ENCODE results near the gene TRABD2B.

Gene TRABD2B

GRCh38 chr1:47793563-47793962, 203.6 kb downstream of the TRABD2B start:
- Histone ChIP-seq H3K4me3 (ENCODE audit: low read length) (no peak overlapping the region), H3K4me1 (ENCODE audit: control insufficient read depth, insufficient read depth, low read length) (no peaks in the 10 kb centered on the region), H3K9ac (ENCODE audit: low read length) (no peak overlapping the region), H3K27me3 (replicated peaks; ENCODE audit: control insufficient read depth, insufficient read depth, low read length) (no peaks in the 10 kb centered on the region), H3K36me3 (ENCODE audit: control insufficient read depth, insufficient read depth, low read length, severe bottlenecking) (no peaks in the 10 kb centered on the region), H3K9me3 (ENCODE audit: control insufficient read depth, low read length) (no peaks in the 10 kb centered on the region)
- no peak for DNase-seq (ENCODE audit: low read depth)

GRCh38 chr1:47792779-47793178, 204.4 kb downstream of the TRABD2B start:
- Histone ChIP-seq H3K9me3 (ENCODE audit: control insufficient read depth, low read length) (no peaks in the 10 kb centered on the region), H3K27me3 (replicated peaks; ENCODE audit: control insufficient read depth, insufficient read depth, low read length) (no peaks in the 10 kb centered on the region), H3K4me3 (ENCODE audit: low read length) (no peak overlapping the region), H3K9ac (ENCODE audit: low read length) (no peak overlapping the region), H3K4me1 (ENCODE audit: control insufficient read depth, insufficient read depth, low read length) (no peaks in the 10 kb centered on the region), H3K36me3 (ENCODE audit: control insufficient read depth, insufficient read depth, low read length, severe bottlenecking) (no peaks in the 10 kb centered on the region)
- DNase-seq (ENCODE audit: low read depth) = no peak

- Histone ChIP-seq H3K27me3 (replicated peaks; ENCODE audit: control insufficient read depth, insufficient read depth, low read length) (no peaks in the 10 kb centered on the region), H3K4me3 (ENCODE audit: low read length) (no peak overlapping the region), H3K9ac (ENCODE audit: low read length) (no peak overlapping the region), H3K4me1 (ENCODE audit: control insufficient read depth, insufficient read depth, low read length) (no peaks in the 10 kb centered on the region), H3K36me3 (ENCODE audit: control insufficient read depth, insufficient read depth, low read length, severe bottlenecking) (no peaks in the 10 kb centered on the region), H3K9me3 (ENCODE audit: control insufficient read depth, low read length) (no peaks in the 10 kb centered on the region)
- DNase-seq (ENCODE audit: low read depth) = no peak
Observed at GRCh38 chr1:47791879-47792608, 205.1 kb downstream of the TRABD2B start.

- H3K27me3 ChIP-seq (replicated peaks; ENCODE audit: control insufficient read depth, insufficient read depth, low read length) = no peaks in the 10 kb centered on the region
- DNase-seq (ENCODE audit: low read depth) = no peak
Observed at GRCh38 chr1:47788761-47789160, 208.4 kb downstream of the TRABD2B start.

GRCh38 chr1:47787560-47787959, 209.6 kb downstream of the TRABD2B start:
- Histone ChIP-seq H3K36me3 (ENCODE audit: control insufficient read depth, insufficient read depth, low read length, severe bottlenecking) (no peaks in the 10 kb centered on the region), H3K4me1 (ENCODE audit: control insufficient read depth, insufficient read depth, low read length) (peaks cover 15% of the 10 kb centered on the region), H3K27me3 (replicated peaks; ENCODE audit: control insufficient read depth, insufficient read depth, low read length) (no peaks in the 10 kb centered on the region), H3K9ac (ENCODE audit: low read length) (no peak overlapping the region), H3K9me3 (ENCODE audit: control insufficient read depth, low read length) (no peaks in the 10 kb centered on the region), H3K4me3 (ENCODE audit: low read length) (no peak overlapping the region)
- DNase-seq (ENCODE audit: low read depth) = no peak

More at GRCh38 chr1:47788761-47789160, 208.4 kb downstream of the TRABD2B start:
- H3K9ac ChIP-seq (ENCODE audit: low read length) = no peak overlapping the region
- H3K36me3 ChIP-seq (ENCODE audit: control insufficient read depth, insufficient read depth, low read length, severe bottlenecking) = no peaks in the 10 kb centered on the region
- H3K4me3 ChIP-seq (ENCODE audit: low read length) = no peak overlapping the region
- peaks cover 14% of the 10 kb centered on the region for H3K4me1 ChIP-seq (ENCODE audit: control insufficient read depth, insufficient read depth, low read length)
- H3K9me3 ChIP-seq (ENCODE audit: control insufficient read depth, low read length) = no peaks in the 10 kb centered on the region

- Histone ChIP-seq H3K4me1 (ENCODE audit: control insufficient read depth, insufficient read depth, low read length) (peaks cover 27% of the 10 kb centered on the region), H3K4me3 (ENCODE audit: low read length) (no peak overlapping the region), H3K9ac (ENCODE audit: low read length) (no peak overlapping the region), H3K36me3 (ENCODE audit: control insufficient read depth, insufficient read depth, low read length, severe bottlenecking) (no peaks in the 10 kb centered on the region), H3K27me3 (replicated peaks; ENCODE audit: control insufficient read depth, insufficient read depth, low read length) (peaks cover 6% of the 10 kb centered on the region), H3K9me3 (ENCODE audit: control insufficient read depth, low read length) (no peaks in the 10 kb centered on the region)
- DNase-seq (ENCODE audit: low read depth) = no peak
Observed at GRCh38 chr1:47786316-47786715, 210.9 kb downstream of the TRABD2B start.

- peaks cover 27% of the 10 kb centered on the region for H3K4me1 ChIP-seq (ENCODE audit: control insufficient read depth, insufficient read depth, low read length)
- no peaks in the 10 kb centered on the region for H3K9me3 ChIP-seq (ENCODE audit: control insufficient read depth, low read length)
- no peak overlapping the region for H3K4me3 ChIP-seq (ENCODE audit: low read length)
- H3K27me3 ChIP-seq (replicated peaks; ENCODE audit: control insufficient read depth, insufficient read depth, low read length) = peaks cover 6% of the 10 kb centered on the region
- H3K9ac ChIP-seq (ENCODE audit: low read length) = no peak overlapping the region
- H3K36me3 ChIP-seq (ENCODE audit: control insufficient read depth, insufficient read depth, low read length, severe bottlenecking) = no peaks in the 10 kb centered on the region
- DNase-seq (ENCODE audit: low read depth) = no peak
Observed at GRCh38 chr1:47785561-47786271, 211.5 kb downstream of the TRABD2B start.

- Histone ChIP-seq H3K4me3 (ENCODE audit: low read length) (no peak overlapping the region), H3K36me3 (ENCODE audit: control insufficient read depth, insufficient read depth, low read length, severe bottlenecking) (no peaks in the 10 kb centered on the region), H3K9ac (ENCODE audit: low read length) (no peak overlapping the region), H3K4me1 (ENCODE audit: control insufficient read depth, insufficient read depth, low read length) (peaks cover 27% of the 10 kb centered on the region), H3K9me3 (ENCODE audit: control insufficient read depth, low read length) (no peaks in the 10 kb centered on the region), H3K27me3 (replicated peaks; ENCODE audit: control insufficient read depth, insufficient read depth, low read length) (peaks cover 8% of the 10 kb centered on the region)
- no peak for DNase-seq (ENCODE audit: low read depth)
Observed at GRCh38 chr1:47785118-47785517, 212.1 kb downstream of the TRABD2B start.

GRCh38 chr1:47784497-47784822, 212.7 kb downstream of the TRABD2B start:
- H3K27me3 ChIP-seq (replicated peaks; ENCODE audit: control insufficient read depth, insufficient read depth, low read length) = peaks cover 8% of the 10 kb centered on the region

GRCh38 chr1:47783638-47784496, 213.3 kb downstream of the TRABD2B start:
- Histone ChIP-seq H3K36me3 (ENCODE audit: control insufficient read depth, insufficient read depth, low read length, severe bottlenecking) (no peaks in the 10 kb centered on the region), H3K4me3 (ENCODE audit: low read length) (no peak overlapping the region), H3K27me3 (replicated peaks; ENCODE audit: control insufficient read depth, insufficient read depth, low read length) (peaks cover 8% of the 10 kb centered on the region), H3K4me1 (ENCODE audit: control insufficient read depth, insufficient read depth, low read length) (peaks cover 27% of the 10 kb centered on the region), H3K9me3 (ENCODE audit: control insufficient read depth, low read length) (no peaks in the 10 kb centered on the region), H3K9ac (ENCODE audit: low read length) (no peak overlapping the region)
- no peak for DNase-seq (ENCODE audit: low read depth)

More at GRCh38 chr1:47784497-47784822, 212.7 kb downstream of the TRABD2B start:
- Histone ChIP-seq H3K4me1 (ENCODE audit: control insufficient read depth, insufficient read depth, low read length) (peaks cover 27% of the 10 kb centered on the region), H3K9me3 (ENCODE audit: control insufficient read depth, low read length) (no peaks in the 10 kb centered on the region), H3K9ac (ENCODE audit: low read length) (no peak overlapping the region), H3K36me3 (ENCODE audit: control insufficient read depth, insufficient read depth, low read length, severe bottlenecking) (no peaks in the 10 kb centered on the region), H3K4me3 (ENCODE audit: low read length) (no peak overlapping the region)
- no peak for DNase-seq (ENCODE audit: low read depth)

All from adipocyte (in vitro differentiated cells).